HuH-7 (cell line): ENCODE results near the gene THRB.
A peak's percentile ranks its signal among the peaks of the same experiment; 100 is the strongest.

Experiments
- DNase-seq: peaks from one replicate; pipeline ENCODE4 v3.0.0; 2011; ENCODE audit warnings: low spot score

Gene THRB

GRCh38 chr3:24377218-24377993 is 117.2 kb downstream of the THRB start:
- no peak for DNase-seq

- no peak for DNase-seq
Observed at GRCh38 chr3:24375947-24376384, 118.7 kb downstream of the THRB start.

- no peak for DNase-seq
Observed at GRCh38 chr3:24374801-24375200, 119.8 kb downstream of the THRB start.

- DNase-seq: no peak
Observed at GRCh38 chr3:24373198-24373959, 121.3 kb downstream of the THRB start.

- DNase-seq: no peak
Observed at GRCh38 chr3:24372559-24373197, 122.0 kb downstream of the THRB start.

- no peak for DNase-seq
Observed at GRCh38 chr3:24370352-24371090, 124.1 kb downstream of the THRB start.

- no peak for DNase-seq
Observed at GRCh38 chr3:24368605-24369004, 126.0 kb downstream of the THRB start.

- no peak for DNase-seq
Observed at GRCh38 chr3:24367664-24368264, 126.9 kb downstream of the THRB start.

- DNase-seq: no peak
Observed at GRCh38 chr3:24367216-24367615, 127.4 kb downstream of the THRB start.

GRCh38 chr3:24365168-24365567 is 129.5 kb downstream of the THRB start:
- no peak for DNase-seq

- DNase-seq: no peak
Observed at GRCh38 chr3:24364359-24364758, 130.3 kb downstream of the THRB start.

- DNase-seq: peak; percentile 40
Observed at GRCh38 chr3:24363242-24363641, 131.4 kb downstream of the THRB start.

GRCh38 chr3:24361623-24362022 is 133.0 kb downstream of the THRB start:
- no peak for DNase-seq

GRCh38 chr3:24360957-24361356 is 133.7 kb downstream of the THRB start:
- no peak for DNase-seq

GRCh38 chr3:24359645-24360462 is 134.8 kb downstream of the THRB start:
- DNase-seq: no peak

GRCh38 chr3:24359102-24359501 is 135.5 kb downstream of the THRB start:
- DNase-seq: no peak

GRCh38 chr3:24357635-24358034 is 137.0 kb downstream of the THRB start:
- no peak for DNase-seq

- no peak for DNase-seq
Observed at GRCh38 chr3:24355806-24356205, 138.8 kb downstream of the THRB start.

- no peak for DNase-seq
Observed at GRCh38 chr3:24354230-24354629, 140.4 kb downstream of the THRB start.

- DNase-seq: no peak
Observed at GRCh38 chr3:24352893-24353553, 141.6 kb downstream of the THRB start.
